Natural killer cell treated with Interleukin-12 subunit alpha and Interleukin-12 subunit beta and Interleukin-15 and Interleukin-18, amount 100 ng/mL, for 72 hours (primary cell): ENCODE data around the gene DHX38. TPM values are rescaled to one million over a fixed set of nuclear protein-coding genes. Genes with fewer than 3 reads are reported as not detected.

Source experiments
- ATAC-seq, 2 donors: fragments of 150-1000 bp; cut with Tn5 transposase in 1 of 2; sonication (Bioruptor Pico), chemical (Tn5 transposase) in 1 of 2; 2 replicates each; pipeline ENCODE4 v1.10.0; 2021
- DNase-seq: peaks from one replicate; pipeline ENCODE4 v3.0.0; 2022; ENCODE audit warnings: low spot score
- H3K27ac Mint-ChIP-seq, 2 donors: 1 replicate in 1 of 2; 2 replicates in 1 of 2; pipeline ENCODE4 v1.8.0; 2022; ENCODE audit warnings: mixed read lengths in 2 of 2, mild to moderate bottlenecking in 1 of 2, moderate library complexity in 1 of 2
- H3K27me3 Mint-ChIP-seq, 2 donors: 1 replicate in 1 of 2; 2 replicates in 1 of 2; pipeline ENCODE4 v1.8.0; 2022; ENCODE audit warnings: mixed read lengths in 2 of 2
- H3K36me3 Mint-ChIP-seq: one replicate; pipeline ENCODE4 v1.8.0; 2022; ENCODE audit warnings: mixed read lengths
- H3K4me1 Mint-ChIP-seq, 2 donors: 1 replicate in 1 of 2; 2 replicates in 1 of 2; pipeline ENCODE4 v1.8.0; 2022; ENCODE audit warnings: low read depth in 2 of 2, mixed read lengths in 2 of 2, mild to moderate bottlenecking in 1 of 2
- H3K4me3 Mint-ChIP-seq: one replicate; pipeline ENCODE4 v1.8.0; 2022; ENCODE audit warnings: mixed read lengths
- H3K9me3 Mint-ChIP-seq: 2 replicates; pipeline ENCODE4 v1.8.0; 2022; ENCODE audit warnings: mixed read lengths
- total RNA-seq, 2 donors: library from RNA; stranded (reverse); gene quantifications; one replicate each; pipeline ENCODE4 v1.2.3, GENCODE V29; 2022

Gene DHX38
- total RNA-seq, 2 donors from 2014 or later: 108 to 121 TPM

GRCh38 chr16:72120026-72120425 is 26.4 kb downstream of the DHX38 start:
- DNase-seq (no peak), ATAC-seq (no peak)
- Mint-ChIP-seq H3K27ac (no peak overlapping the region), H3K4me1 (peaks cover 0 to 2% of the 10 kb centered on the region in 2 donors), H3K27me3 (no peaks in the 10 kb centered on the region), H3K9me3 (no peaks in the 10 kb centered on the region), H3K36me3 (no peaks in the 10 kb centered on the region), H3K4me3 (no peak overlapping the region)

GRCh38 chr16:72122308-72122707 is 28.7 kb downstream of the DHX38 start:
- Mint-ChIP-seq H3K4me1 (peaks cover 0 to 2% of the 10 kb centered on the region in 2 donors), H3K27ac (no peak overlapping the region), H3K9me3 (no peaks in the 10 kb centered on the region), H3K36me3 (no peaks in the 10 kb centered on the region), H3K4me3 (no peak overlapping the region), H3K27me3 (no peaks in the 10 kb centered on the region)
- no peak for DNase-seq
- ATAC-seq: no peak

- ATAC-seq: no peak
- Mint-ChIP-seq H3K27me3 (no peaks in the 10 kb centered on the region), H3K27ac (no peak overlapping the region), H3K36me3 (no peaks in the 10 kb centered on the region), H3K9me3 (no peaks in the 10 kb centered on the region), H3K4me1 (peaks cover 0 to 2% of the 10 kb centered on the region in 2 donors), H3K4me3 (no peak overlapping the region)
- DNase-seq: no peak
Observed at GRCh38 chr16:72122916-72123315, 29.3 kb downstream of the DHX38 start.

DNA sequence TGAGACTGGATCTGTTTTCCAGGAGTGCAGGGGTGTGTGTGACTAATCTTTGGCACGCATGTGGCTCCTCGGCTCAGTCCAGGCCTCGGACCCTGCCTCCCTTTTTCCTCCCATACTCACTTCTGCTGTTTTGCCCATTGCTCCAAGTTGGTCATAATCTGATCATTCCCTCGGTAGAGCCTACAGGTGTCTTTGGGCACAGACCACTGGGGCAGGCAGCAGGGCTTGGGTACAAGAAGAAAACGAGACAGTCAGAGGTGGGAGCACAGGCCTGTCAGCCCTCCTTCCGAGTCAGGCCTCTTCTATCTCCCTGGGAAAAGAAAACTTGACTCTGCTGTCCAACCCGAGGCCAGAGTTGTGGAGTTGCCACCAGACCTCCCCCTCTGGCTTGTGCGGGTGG is 29.8 kb downstream of the DHX38 start:
- Mint-ChIP-seq H3K4me3 (no peak overlapping the region), H3K36me3 (no peaks in the 10 kb centered on the region), H3K9me3 (no peaks in the 10 kb centered on the region)

GRCh38 chr16:72124148-72124547 is 30.5 kb downstream of the DHX38 start:
- ATAC-seq (peak in 1 of 2 donors; percentile 24), DNase-seq (no peak)
- no peaks in the 10 kb centered on the region for H3K27me3 Mint-ChIP-seq
- H3K36me3 Mint-ChIP-seq: no peaks in the 10 kb centered on the region
- H3K9me3 Mint-ChIP-seq: no peaks in the 10 kb centered on the region
- peaks cover 0 to 2% of the 10 kb centered on the region in 2 donors for H3K4me1 Mint-ChIP-seq
- no peak overlapping the region for H3K4me3 Mint-ChIP-seq
- no peak overlapping the region for H3K27ac Mint-ChIP-seq

More for the DNA sequence above, 29.8 kb downstream of the DHX38 start:
- DNase-seq (no peak), ATAC-seq (no peak)
- Mint-ChIP-seq H3K4me1 (peaks cover 0 to 2% of the 10 kb centered on the region in 2 donors), H3K27me3 (no peaks in the 10 kb centered on the region), H3K27ac (no peak overlapping the region)

- no peaks in the 10 kb centered on the region for H3K36me3 Mint-ChIP-seq
- H3K27me3 Mint-ChIP-seq: no peaks in the 10 kb centered on the region
- peaks cover 0 to 2% of the 10 kb centered on the region in 2 donors for H3K4me1 Mint-ChIP-seq
- ATAC-seq (peak in 1 of 2 donors; percentile 59), DNase-seq (no peak)
- H3K27ac Mint-ChIP-seq: no peak overlapping the region
- H3K9me3 Mint-ChIP-seq: no peaks in the 10 kb centered on the region
- no peak overlapping the region for H3K4me3 Mint-ChIP-seq
Observed at GRCh38 chr16:72124761-72125634, 31.4 kb downstream of the DHX38 start.

DNA sequence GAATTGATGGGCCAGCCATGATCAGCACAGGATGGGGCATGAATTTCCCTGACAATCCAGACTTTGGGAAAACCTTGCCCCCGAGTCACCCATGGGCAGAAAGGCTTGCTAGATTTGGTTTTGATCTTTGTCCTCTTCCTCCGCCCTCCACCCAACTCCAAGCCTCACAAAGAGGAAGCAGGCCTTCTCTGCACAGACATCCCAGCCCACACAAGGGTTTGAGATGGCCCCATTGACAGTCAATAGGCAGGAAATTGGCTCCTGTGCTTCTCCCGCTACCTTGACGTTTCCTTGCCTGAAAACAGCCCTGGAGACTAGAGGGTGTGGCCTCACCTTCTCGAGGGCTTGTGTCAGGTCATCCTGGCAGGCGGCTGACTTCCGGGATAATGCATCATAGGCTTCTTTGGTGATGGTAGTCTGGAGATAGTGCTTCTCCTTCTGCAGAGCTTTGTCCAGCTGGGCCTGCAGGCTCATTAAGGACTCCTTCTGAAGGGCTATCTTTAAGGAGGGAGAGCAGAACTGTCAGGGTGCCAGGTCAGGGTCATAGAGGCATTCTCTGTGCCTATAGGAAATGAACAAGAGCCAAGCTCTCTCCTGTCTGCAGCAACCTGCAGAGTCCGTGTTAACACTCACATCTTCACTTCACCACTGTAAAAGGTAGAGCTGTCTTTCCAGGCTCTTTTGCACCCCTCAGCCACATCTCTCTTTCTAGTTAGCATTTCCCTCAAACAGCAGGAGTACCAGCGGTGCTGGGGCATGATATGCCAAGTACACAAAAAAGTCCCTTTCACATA is 32.2 kb downstream of the DHX38 start:
- H3K27me3 Mint-ChIP-seq: no peaks in the 10 kb centered on the region
- no peak for ATAC-seq
- peaks cover 0 to 2% of the 10 kb centered on the region in 2 donors for H3K4me1 Mint-ChIP-seq
- no peak for DNase-seq
- no peak overlapping the region for H3K27ac Mint-ChIP-seq
- H3K9me3 Mint-ChIP-seq: no peaks in the 10 kb centered on the region
- H3K4me3 Mint-ChIP-seq: no peak overlapping the region
- H3K36me3 Mint-ChIP-seq: no peaks in the 10 kb centered on the region

DNA sequence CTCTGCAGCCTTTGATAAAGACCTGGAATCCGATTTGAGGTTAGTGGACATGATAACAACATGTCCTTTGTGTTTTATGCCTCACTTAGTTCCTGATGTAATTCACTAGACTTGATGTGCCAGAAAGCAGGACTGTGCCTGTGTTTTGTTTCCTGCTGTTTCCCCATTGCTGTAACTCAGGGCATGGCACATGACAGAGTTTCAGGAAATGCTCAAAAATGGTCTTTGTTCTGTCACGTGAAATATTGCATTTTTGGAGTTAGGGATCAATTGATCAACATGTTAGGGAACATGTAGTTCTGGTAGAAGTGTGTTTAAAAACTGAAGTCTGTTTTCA is 32.8 kb downstream of the DHX38 start:
- ATAC-seq (no peak), DNase-seq (no peak)
- no peaks in the 10 kb centered on the region for H3K36me3 Mint-ChIP-seq
- H3K27ac Mint-ChIP-seq: no peak overlapping the region
- peaks cover 0 to 2% of the 10 kb centered on the region in 2 donors for H3K4me1 Mint-ChIP-seq
- H3K27me3 Mint-ChIP-seq: no peaks in the 10 kb centered on the region
- H3K9me3 Mint-ChIP-seq: no peaks in the 10 kb centered on the region
- H3K4me3 Mint-ChIP-seq: no peak overlapping the region

- H3K9me3 Mint-ChIP-seq: no peaks in the 10 kb centered on the region
- H3K36me3 Mint-ChIP-seq: no peaks in the 10 kb centered on the region
- DNase-seq (no peak), ATAC-seq (no peak)
- H3K4me3 Mint-ChIP-seq: no peak overlapping the region
- no peak overlapping the region for H3K27ac Mint-ChIP-seq
- H3K4me1 Mint-ChIP-seq: peaks cover 0 to 2% of the 10 kb centered on the region in 2 donors
- no peaks in the 10 kb centered on the region for H3K27me3 Mint-ChIP-seq
Observed at GRCh38 chr16:72128701-72129100, 35.1 kb downstream of the DHX38 start.

GRCh38 chr16:72129976-72130656 is 36.5 kb downstream of the DHX38 start:
- Mint-ChIP-seq H3K4me3 (no peak overlapping the region), H3K4me1 (no peaks in the 10 kb centered on the region), H3K27ac (no peak overlapping the region), H3K9me3 (no peaks in the 10 kb centered on the region), H3K36me3 (no peaks in the 10 kb centered on the region), H3K27me3 (no peaks in the 10 kb centered on the region)
- DNase-seq (no peak), ATAC-seq (no peak)

GRCh38 chr16:72131036-72131435 is 37.4 kb downstream of the DHX38 start:
- Mint-ChIP-seq H3K36me3 (no peaks in the 10 kb centered on the region), H3K4me3 (no peak overlapping the region), H3K4me1 (no peaks in the 10 kb centered on the region), H3K27me3 (no peaks in the 10 kb centered on the region), H3K27ac (no peak overlapping the region), H3K9me3 (no peaks in the 10 kb centered on the region)
- DNase-seq: no peak
- no peak for ATAC-seq

DNA sequence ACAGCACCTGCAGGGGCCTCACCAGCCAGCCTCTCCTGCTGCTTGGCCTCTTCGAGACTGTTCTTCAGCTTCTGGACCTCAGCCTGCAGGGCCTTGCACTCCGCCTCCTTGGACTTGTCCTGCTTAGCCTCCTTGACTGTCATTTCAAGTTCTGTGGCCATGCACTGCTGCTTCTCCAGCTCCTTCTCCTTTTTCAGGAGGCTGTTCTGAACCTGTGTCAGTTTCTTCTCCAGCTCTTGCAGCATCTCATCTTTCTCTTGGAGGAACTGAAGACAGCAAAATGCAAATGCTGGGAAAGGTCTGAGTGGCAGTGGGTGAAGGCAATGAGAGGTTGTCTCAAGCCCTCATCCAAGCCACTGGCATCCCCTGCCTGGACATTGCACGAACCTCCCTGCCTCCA is 39.1 kb downstream of the DHX38 start:
- no peaks in the 10 kb centered on the region for H3K36me3 Mint-ChIP-seq
- no peaks in the 10 kb centered on the region for H3K27me3 Mint-ChIP-seq
- no peak overlapping the region for H3K27ac Mint-ChIP-seq
- no peaks in the 10 kb centered on the region for H3K4me1 Mint-ChIP-seq
- H3K4me3 Mint-ChIP-seq: no peak overlapping the region
- H3K9me3 Mint-ChIP-seq: no peaks in the 10 kb centered on the region
- ATAC-seq (no peak), DNase-seq (no peak)

DNA sequence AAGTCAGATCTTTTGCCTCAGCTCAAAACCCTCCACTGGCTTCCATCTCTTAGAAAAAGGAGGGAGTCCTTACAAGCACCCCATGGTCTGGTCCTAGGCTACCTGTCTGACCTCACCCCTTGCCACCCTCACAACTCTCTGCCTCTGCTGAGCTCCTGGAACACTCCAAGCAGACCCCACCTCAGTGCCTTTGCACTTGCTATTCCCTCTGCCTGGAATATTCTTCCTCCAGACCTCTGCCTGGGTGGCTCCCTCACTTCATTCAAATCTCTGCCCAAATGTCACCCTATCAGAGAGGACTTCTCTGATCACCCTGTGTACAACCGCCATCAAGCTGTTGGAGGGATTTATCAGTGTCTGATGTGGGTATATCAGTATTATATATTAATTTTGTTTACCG is 40.9 kb downstream of the DHX38 start:
- H3K4me1 Mint-ChIP-seq: no peaks in the 10 kb centered on the region
- H3K27me3 Mint-ChIP-seq: no peaks in the 10 kb centered on the region
- no peak overlapping the region for H3K4me3 Mint-ChIP-seq
- H3K36me3 Mint-ChIP-seq: no peaks in the 10 kb centered on the region
- H3K9me3 Mint-ChIP-seq: no peaks in the 10 kb centered on the region
- no peak overlapping the region for H3K27ac Mint-ChIP-seq
- DNase-seq (no peak), ATAC-seq (no peak)
